Right atrium auricular region (tissue), 2 donors: ENCODE data around the gene PPP6R3. TPM values are rescaled to one million over a fixed set of nuclear protein-coding genes. Genes with fewer than 3 reads are reported as not detected.

Experiments used
- DNase-seq: peaks from one replicate; pipeline ENCODE4 v3.0.0-alpha.2; 2019; ENCODE audit warnings: low spot score
- H3K27ac ChIP-seq, 2 donors: fragments of 200-600 bp; sonication (generic); 1 replicate in 1 of 2; 2 replicates in 1 of 2; pipeline ENCODE4 v1.5.1; 2016 to 2019
- H3K27me3 ChIP-seq, 2 donors: fragments of 200-600 bp; sonication (generic); one replicate each; pipeline versions ENCODE4 v1.5.1 to v1.6.0; 2017 to 2019
- H3K36me3 ChIP-seq: fragments of 200-600 bp; sonication (generic); one replicate; pipeline ENCODE4 v1.5.1; 2016
- H3K4me1 ChIP-seq, 2 donors: fragments of 200-600 bp; sonication (generic); one replicate each; pipeline versions ENCODE4 v1.5.1 to v1.6.0; 2017 to 2019
- H3K4me3 ChIP-seq, 2 donors: fragments of 200-600 bp; sonication (generic); 1 replicate in 1 of 2; 2 replicates in 1 of 2; pipeline ENCODE4 v1.5.1; 2017 to 2019; ENCODE audit warnings: mild to moderate bottlenecking in 1 of 2, moderate library complexity in 1 of 2
- H3K9me3 ChIP-seq, 2 donors: fragments of 200-600 bp; sonication (generic); one replicate each; pipeline ENCODE4 v1.5.1; 2019
- CTCF ChIP-seq, 2 donors: fragments of 200-600 bp; sonication (generic); IDR thresholded peaks; one replicate each; pipeline ENCODE4 v1.5.1; 2019; ENCODE audit warnings: antibody characterized with exemption in 2 of 2
- total RNA-seq, 2 donors: library from RNA; depleted of rRNA; stranded (reverse); fragments of >200 nt; gene quantifications; one replicate each; pipeline ENCODE4 v1.1.0, GENCODE V29; 2016

Gene PPP6R3
- total RNA-seq: 10 to 100 TPM; 81.1 to 95.2 TPM

DNA sequence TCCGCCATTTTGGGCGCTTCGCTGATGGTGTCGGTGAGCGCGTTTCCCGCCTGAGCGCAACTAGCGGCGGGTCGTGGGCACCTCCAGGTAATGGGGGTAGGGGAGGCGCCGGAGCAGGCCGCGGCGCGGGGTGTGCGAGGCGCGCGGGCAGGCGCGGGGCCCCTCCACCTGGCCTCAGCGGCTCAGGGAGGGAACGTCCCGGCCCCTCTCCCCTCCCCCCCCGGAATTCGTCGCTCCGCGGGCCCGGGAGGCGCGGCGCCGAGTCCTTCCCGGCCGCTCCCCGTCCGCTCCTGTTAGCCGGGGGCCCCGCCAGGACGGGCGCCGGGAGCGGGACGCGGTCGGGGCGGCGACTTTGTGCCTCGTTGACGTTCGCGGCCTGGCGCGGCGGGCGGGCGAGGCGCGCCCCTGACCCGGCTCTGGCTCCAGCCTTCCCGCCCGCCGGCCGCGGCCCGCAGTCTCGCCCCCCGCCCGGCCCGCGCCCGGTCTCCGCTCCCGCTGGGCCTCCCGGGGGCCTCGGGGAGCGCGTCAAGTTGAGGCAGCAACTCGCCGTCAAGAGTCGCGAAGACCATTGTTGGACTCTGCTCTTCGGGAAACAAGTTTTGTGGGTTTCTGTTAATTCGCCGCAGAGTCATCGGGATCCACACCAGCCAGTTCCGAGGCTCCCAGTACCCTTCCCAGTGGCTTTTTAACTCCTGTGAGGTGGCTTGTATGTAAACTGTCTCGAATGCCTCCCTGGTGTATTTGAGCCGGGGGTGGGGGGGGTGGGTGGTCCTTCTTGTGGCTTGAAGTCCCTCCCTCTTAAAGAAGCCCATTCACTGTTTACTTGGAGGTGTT is at the start of gene PPP6R3:
PPP6R3 (plus strand) TSS at position 12 of the 834 bp plus-strand sequence. CDS start 76,913 bp downstream, outside the sequence.
- peak within 1 kb of the TSS; percentile 98 to 99 for H3K27ac ChIP-seq
- no peak for DNase-seq
- H3K36me3 ChIP-seq: no peaks in the 10 kb centered on the region
- no peaks in the 10 kb centered on the region for H3K27me3 ChIP-seq
- TF ChIP-seq CTCF (IDR thresholded peaks at IDR 0.05): no peak
- H3K4me3 ChIP-seq: peak within 1 kb of the TSS; percentile 82 to 97
- H3K4me1 ChIP-seq: peaks cover 0 to 51% of the 10 kb centered on the region in 2 donors
- no peaks in the 10 kb centered on the region for H3K9me3 ChIP-seq

GRCh38 chr11:68411501-68411991 is 49.0 kb upstream of the PPP6R3 start:
- peaks cover 76% of the 10 kb centered on the region for H3K36me3 ChIP-seq
- no peak overlapping the region for H3K27ac ChIP-seq
- TF ChIP-seq CTCF (IDR thresholded peaks at IDR 0.05): no peak
- no peaks in the 10 kb centered on the region for H3K27me3 ChIP-seq
- DNase-seq: no peak
- H3K4me3 ChIP-seq: no peak overlapping the region
- no peaks in the 10 kb centered on the region for H3K9me3 ChIP-seq
- H3K4me1 ChIP-seq: no peaks in the 10 kb centered on the region

DNA sequence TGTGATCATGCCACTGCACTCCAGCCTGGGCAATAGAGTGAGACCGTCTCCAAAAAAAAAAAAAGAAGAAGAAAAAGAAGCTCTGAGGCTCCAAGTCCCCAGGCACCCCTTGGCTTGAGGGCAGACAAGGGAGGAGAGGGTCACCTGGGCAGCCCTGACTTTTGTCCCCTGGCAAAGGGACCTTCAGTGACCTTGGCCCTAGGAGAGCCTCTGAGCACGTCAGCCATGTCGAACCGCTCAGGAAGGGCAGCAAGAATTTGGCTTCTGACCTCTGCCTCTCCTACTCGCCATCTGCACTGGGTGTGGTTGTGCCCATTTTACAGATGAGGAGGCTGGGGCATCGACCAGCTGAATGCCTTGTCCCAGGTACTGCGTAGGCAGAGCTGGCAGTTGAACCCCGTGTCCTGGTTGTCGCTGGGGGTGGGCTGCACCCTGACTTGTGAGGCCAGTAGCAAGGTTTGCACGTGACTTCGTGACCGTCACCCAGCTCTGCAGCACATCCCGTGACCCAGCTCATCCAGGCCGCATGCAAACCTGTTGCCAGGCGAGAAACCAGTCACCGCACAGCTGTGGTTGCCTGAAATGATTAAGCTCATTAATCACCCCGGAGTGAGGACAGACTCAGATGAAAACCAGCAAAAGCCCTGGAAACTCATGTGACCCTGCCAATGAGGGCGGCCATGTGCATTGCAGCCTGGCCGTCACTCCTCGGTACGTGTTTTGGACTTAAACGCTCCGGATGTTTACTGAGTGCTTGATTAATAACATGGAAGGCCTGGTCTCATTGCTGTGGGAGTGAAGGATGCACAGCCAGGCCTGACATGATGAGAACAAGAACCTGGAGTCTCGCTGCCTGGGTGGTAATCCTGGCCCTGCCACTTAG is 47.7 kb upstream of the PPP6R3 start:
- no peak for TF ChIP-seq CTCF (IDR thresholded peaks at IDR 0.05)
- H3K27ac ChIP-seq: no peak overlapping the region
- H3K4me1 ChIP-seq: no peaks in the 10 kb centered on the region
- no peak overlapping the region for H3K4me3 ChIP-seq
- peaks cover 73% of the 10 kb centered on the region for H3K36me3 ChIP-seq
- no peaks in the 10 kb centered on the region for H3K9me3 ChIP-seq
- no peaks in the 10 kb centered on the region for H3K27me3 ChIP-seq
- no peak for DNase-seq

- no peak for DNase-seq
- Histone ChIP-seq H3K36me3 (peaks cover 68% of the 10 kb centered on the region), H3K27me3 (no peaks in the 10 kb centered on the region), H3K4me1 (no peaks in the 10 kb centered on the region), H3K27ac (no peak overlapping the region), H3K9me3 (no peaks in the 10 kb centered on the region), H3K4me3 (no peak overlapping the region)
- TF ChIP-seq CTCF (IDR thresholded peaks at IDR 0.05): no peak
These were observed 47.0 kb upstream of the PPP6R3 start for GRCh38 chr11:68413591-68413999.

- Histone ChIP-seq H3K27me3 (no peaks in the 10 kb centered on the region), H3K9me3 (no peaks in the 10 kb centered on the region), H3K27ac (no peak overlapping the region), H3K4me3 (no peak overlapping the region), H3K36me3 (peaks cover 75% of the 10 kb centered on the region), H3K4me1 (no peaks in the 10 kb centered on the region)
- no peak for DNase-seq
- no peak for TF ChIP-seq CTCF (IDR thresholded peaks at IDR 0.05)
These were observed 45.9 kb upstream of the PPP6R3 start for GRCh38 chr11:68414496-68415221.
